Aorta (tissue), 4 donors: Measurements from ENCODE around the gene ACOT9. TPM values are rescaled to one million over a fixed set of nuclear protein-coding genes. Genes with fewer than 3 reads are reported as not detected.

Experiments used
- polyA plus RNA-seq, 2 donors: library from polyadenylated mRNA; stranded (reverse); fragments of 200-250 nt; gene quantifications; one replicate each; pipeline ENCODE4 v1.2.3, GENCODE V29; 2013
- total RNA-seq, 2 donors: library from RNA; stranded (reverse); fragmentation: NEBNext Ultra II Directional; extraction: Animal tissue kit (Norgen Biotek cat#: 25700); gene quantifications; one replicate each; pipeline ENCODE4 v1.2.1, GENCODE V29; 2021
- donor health status: healthy with polysubstance abuse.
- donor health status: Bipolar disorder and iron deficiency.
- donor health status: DM: no; HTN: no; CAD: no.
- donor health status: DM: yes; HTN: yes; CAD: no.

The ACOT9 gene
- total and polyA plus RNA-seq, 4 donors: 21.7 to 69.1 (median 60.9) TPM

Other genes starting within 250 kb of the ACOT9 start
- 10 to 100 TPM; 66.5 to 74.0 TPM for gene PRDX4, start 75.8 kb downstream of the ACOT9 start, total RNA-seq
- 100 to 1,000 TPM in 1 of 2 donors, 10 to 100 TPM in 1; 98.0 to 105 TPM for gene PRDX4, start 75.8 kb downstream of the ACOT9 start, polyA plus RNA-seq
- 100 to 1,000 TPM; 269 to 353 TPM for gene SAT1, start 39.9 kb upstream of the ACOT9 start, total RNA-seq
- gene SAT1, start 39.9 kb upstream of the ACOT9 start, polyA plus RNA-seq: 100 to 1,000 TPM; 432 to 481 TPM
- gene APOO, start 164.7 kb upstream of the ACOT9 start, total RNA-seq: 10 to 100 TPM in 1 of 2 donors, 1 to 10 TPM in 1; 5.6 to 12.7 TPM
- 1 to 10 TPM; 4.6 to 8.8 TPM for gene APOO, start 164.7 kb upstream of the ACOT9 start, polyA plus RNA-seq
- gene CXorf58, start 164.7 kb upstream of the ACOT9 start, total RNA-seq: not detected
- not detected for gene CXorf58, start 164.7 kb upstream of the ACOT9 start, polyA plus RNA-seq